Tibial nerve (tissue), 4 donors: ENCODE data around the gene CENPF. TPM values are rescaled to one million over a fixed set of nuclear protein-coding genes. Genes with fewer than 3 reads are reported as not detected.
"Not testable (repeated sequence)": the region's sequence is repeated elsewhere in the genome, so short reads cannot be mapped to it uniquely, and the experiment has no call there.

Experiments used
- DNase-seq, 2 donors: peaks; one replicate each; pipeline ENCODE4 v3.0.0-alpha.2; 2019; ENCODE audit warnings: low spot score in 2 of 2
- H3K27ac ChIP-seq, 4 donors: fragments of 200-600 bp; sonication (generic) in 3 of 4; one replicate each; pipeline ENCODE4 v1.5.1; 2017 to 2019; ENCODE audit warnings: mild to moderate bottlenecking in 1 of 4
- H3K27me3 ChIP-seq, 2 donors: fragments of 200-600 bp; sonication (generic) in 1 of 2; one replicate each; pipeline versions ENCODE4 v1.5.1 to v1.6.0; 2017 to 2019
- H3K36me3 ChIP-seq, 3 donors: fragments of 200-600 bp; sonication (generic); one replicate each; pipeline ENCODE4 v1.5.1; 2018 to 2019
- H3K4me1 ChIP-seq, 4 donors: fragments of 200-600 bp; sonication (generic) in 3 of 4; one replicate each; pipeline ENCODE4 v1.5.1; 2017 to 2019
- H3K4me3 ChIP-seq, 4 donors: fragments of 200-600 bp; sonication (generic) in 3 of 4; one replicate each; pipeline ENCODE4 v1.5.1; 2017 to 2019; ENCODE audit warnings: mild to moderate bottlenecking in 1 of 4, moderate library complexity in 1 of 4
- H3K9me3 ChIP-seq, 4 donors: fragments of 200-600 bp; sonication (generic) in 3 of 4; one replicate each; pipeline ENCODE4 v1.5.1; 2017 to 2019
- CTCF ChIP-seq, 5 experiments: fragments of 200-600 bp in 3 of 5; fragments of 450-650 bp in 2 of 5; sonication (generic) in 3 of 5; IDR thresholded peaks; one replicate each; pipeline ENCODE4 v1.5.1; 2016 to 2019; ENCODE audit warnings: antibody characterized with exemption in 5 of 5, mild to moderate bottlenecking in 3 of 5, moderate library complexity in 2 of 5
- EP300 ChIP-seq, 2 donors: sonication (generic); formaldehyde crosslinking; IDR thresholded peaks; one replicate each; pipeline ENCODE4 v1.6.1; 2017; ENCODE audit warnings: antibody characterized with exemption in 2 of 2, mild to moderate bottlenecking in 1 of 2
- POLR2A ChIP-seq, 2 donors: fragments of 450-650 bp; IDR thresholded peaks; one replicate each; pipeline ENCODE4 v1.6.1; 2017; ENCODE audit warnings: antibody characterized with exemption in 2 of 2, mild to moderate bottlenecking in 2 of 2, moderate library complexity in 2 of 2
- WGBS, 2 donors: methylation state at CpG; one replicate each; pipeline ENCODE4 v1.1.5; 2018; 5-methylcytosine and 5-hydroxymethylcytosine counted together
- total RNA-seq, 4 donors: library from RNA; depleted of rRNA; stranded (reverse); fragments of >200 nt; gene quantifications; one replicate each; pipeline ENCODE4 v1.1.0, GENCODE V29; 2016

CENPF gene
- total RNA-seq, 4 donors from 2014 or later: 0.84 to 4.4 (median 1.1) TPM

DNA sequence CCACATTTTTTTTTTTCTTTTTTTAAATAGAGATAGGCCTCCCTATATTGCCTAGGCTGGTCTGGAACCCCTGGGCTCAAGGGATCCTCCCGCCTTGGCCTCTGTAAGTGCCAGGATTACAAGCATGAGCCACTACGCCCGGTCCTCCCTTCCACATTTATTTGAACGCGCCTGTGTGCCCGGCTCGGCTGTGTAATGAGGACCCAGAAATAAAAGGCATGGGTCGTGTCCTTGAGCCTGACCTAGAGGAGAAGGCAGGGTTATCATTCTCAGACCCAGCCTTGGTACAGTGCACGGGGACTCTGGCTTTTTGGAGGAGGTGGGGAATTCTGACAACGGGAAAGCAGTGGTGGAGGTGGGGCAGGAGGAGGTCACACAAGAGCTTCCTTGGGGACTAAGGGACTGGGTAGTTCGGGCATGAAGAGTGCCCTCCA is 841 bp downstream of the CENPF start:
- H3K36me3 ChIP-seq: no peaks in the 10 kb centered on the region
- no peaks in the 10 kb centered on the region for H3K9me3 ChIP-seq
- H3K27me3 ChIP-seq: no peaks in the 10 kb centered on the region
- peak overlapping the region in 2 of 4 donors; percentile 76 to 92 for H3K4me3 ChIP-seq
- DNase-seq: no peak
- TF ChIP-seq CTCF (IDR thresholded peaks at IDR 0.05) (no peak), EP300 (IDR thresholded peaks at IDR 0.05) (no peak), POLR2A (IDR thresholded peaks at IDR 0.05) (no peak)
- H3K27ac ChIP-seq: no peak overlapping the region
- H3K4me1 ChIP-seq: peaks cover 0 to 20% (median 0%) of the 10 kb centered on the region in 4 donors
- 1% methylated on average over 11 of the region's 11 CpGs for WGBS, 2 donors

DNA sequence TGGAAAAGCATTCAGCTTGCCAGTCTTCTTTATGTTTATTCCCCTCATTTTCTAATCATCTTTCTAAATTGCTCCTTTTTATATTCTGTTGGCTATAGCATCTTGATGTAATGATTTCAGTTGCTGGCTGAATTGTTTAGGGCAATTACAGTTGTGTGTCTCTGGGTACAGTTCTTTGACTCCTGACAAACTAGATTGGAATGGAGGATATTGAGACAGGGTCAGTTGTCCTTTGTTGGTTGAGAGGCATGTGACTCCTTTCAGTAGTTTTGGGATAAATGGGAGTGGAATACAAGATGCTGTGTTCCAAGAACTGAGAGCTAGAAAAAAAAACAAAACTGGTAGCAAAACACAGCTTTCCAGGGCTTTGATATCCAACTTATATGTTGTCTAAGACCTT is 1.5 kb downstream of the CENPF start:
- no peak for DNase-seq
- H3K4me1 ChIP-seq: peaks cover 0 to 20% (median 0%) of the 10 kb centered on the region in 4 donors

DNA sequence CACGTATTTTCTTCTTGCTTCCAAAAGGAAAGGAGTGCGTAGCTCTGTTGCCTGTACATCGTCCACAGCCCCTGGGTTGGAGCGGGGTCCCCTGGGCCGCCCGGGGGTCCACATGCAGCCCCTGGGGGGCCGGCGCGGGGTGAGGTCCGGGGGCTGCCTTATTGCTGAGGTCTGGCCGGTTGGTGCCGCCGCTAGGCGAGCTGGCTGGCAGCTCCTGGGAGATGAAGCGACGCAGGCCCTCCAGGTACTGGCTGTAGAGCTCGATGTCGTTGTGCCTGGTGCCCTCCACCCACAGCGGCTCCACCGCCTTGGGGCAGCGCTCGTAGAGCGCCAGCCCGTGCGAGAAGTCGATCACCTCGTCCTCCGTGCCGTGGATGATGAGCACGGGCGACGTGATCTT is 2.5 kb downstream of the CENPF start:
- H3K27me3 ChIP-seq, H3K36me3 ChIP-seq, H3K9me3 ChIP-seq, DNase-seq, H3K4me3 ChIP-seq, H3K27ac ChIP-seq: not testable (repeated sequence)
- peaks cover 0 to 20% (median 0%) of the 10 kb centered on the region in 4 donors for H3K4me1 ChIP-seq
- WGBS, 2 donors: 95 to 97% methylated on average over 32 of the region's 32 CpGs

More for the DNA sequence above, 1.5 kb downstream of the CENPF start:
- no peaks in the 10 kb centered on the region for H3K9me3 ChIP-seq
- H3K4me3 ChIP-seq: no peak overlapping the region
- H3K27ac ChIP-seq: no peak overlapping the region
- no peaks in the 10 kb centered on the region for H3K36me3 ChIP-seq
- no peak for TF ChIP-seq POLR2A (IDR thresholded peaks at IDR 0.05)
- no peak for TF ChIP-seq CTCF (IDR thresholded peaks at IDR 0.05)
- no peak for TF ChIP-seq EP300 (IDR thresholded peaks at IDR 0.05)
- no peaks in the 10 kb centered on the region for H3K27me3 ChIP-seq

- not testable (repeated sequence) for H3K27me3 ChIP-seq, H3K36me3 ChIP-seq, H3K4me3 ChIP-seq, H3K27ac ChIP-seq, H3K9me3 ChIP-seq, DNase-seq
- H3K4me1 ChIP-seq: peaks cover 0 to 20% (median 0%) of the 10 kb centered on the region in 4 donors
- WGBS, 2 donors: 95 to 96% methylated on average over 37 to 39 of the region's 63 CpGs
Observed at GRCh38 chr1:214605933-214606925, 3.2 kb downstream of the CENPF start.

DNA sequence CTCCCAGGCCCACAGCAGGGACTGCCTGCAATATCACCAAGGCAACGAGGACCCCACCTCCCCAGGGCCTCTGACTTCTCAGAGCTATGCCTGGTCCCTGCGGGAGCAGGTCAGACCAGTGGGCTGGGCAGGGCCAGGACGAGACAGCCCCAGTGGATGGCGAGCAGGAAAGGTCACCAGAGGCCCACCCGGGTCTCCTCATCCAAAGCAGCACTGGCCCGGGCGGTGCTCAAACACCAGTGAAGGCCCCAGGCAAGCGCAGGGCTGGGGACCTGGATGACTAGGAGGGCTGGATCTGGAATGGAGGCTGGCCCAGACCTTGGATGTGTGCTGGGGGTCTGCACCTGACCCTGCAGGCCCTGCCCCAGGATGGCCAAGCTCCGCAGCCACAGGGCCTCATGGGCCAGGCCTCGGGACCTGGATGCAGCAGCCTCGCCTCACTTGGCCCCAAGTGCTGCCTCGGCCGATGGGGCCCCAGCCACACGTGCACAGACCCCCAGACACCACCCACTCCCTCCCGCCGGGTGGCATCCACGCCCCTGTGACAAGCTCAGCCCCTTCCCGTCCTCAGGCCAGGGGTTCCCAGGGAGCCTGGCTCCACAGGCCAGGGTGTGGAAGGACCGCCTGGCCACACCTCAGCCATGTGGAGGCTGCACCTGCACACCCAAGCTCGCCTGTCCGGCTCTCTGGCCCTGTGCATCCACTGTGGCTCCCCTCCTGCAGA is 4.7 kb downstream of the CENPF start:
- not testable (repeated sequence) for DNase-seq

GRCh38 chr1:214608216-214608783 is 5.3 kb downstream of the CENPF start:
- H3K4me1 ChIP-seq: peaks cover 0 to 12% (median 0%) of the 10 kb centered on the region in 4 donors
- not testable (repeated sequence) for H3K9me3 ChIP-seq, H3K27me3 ChIP-seq, H3K36me3 ChIP-seq, H3K4me3 ChIP-seq, DNase-seq, H3K27ac ChIP-seq
- 95 to 99% methylated on average over 29 to 33 of the region's 45 CpGs for WGBS, 2 donors

More for the DNA sequence above, 4.7 kb downstream of the CENPF start:
- not testable (repeated sequence) for H3K9me3 ChIP-seq, H3K27ac ChIP-seq, H3K4me3 ChIP-seq, H3K36me3 ChIP-seq, H3K27me3 ChIP-seq
- H3K4me1 ChIP-seq: peaks cover 0 to 14% (median 0%) of the 10 kb centered on the region in 4 donors
- 93 to 100% methylated on average over 5 to 8 of the region's 21 CpGs for WGBS, 2 donors

DNA sequence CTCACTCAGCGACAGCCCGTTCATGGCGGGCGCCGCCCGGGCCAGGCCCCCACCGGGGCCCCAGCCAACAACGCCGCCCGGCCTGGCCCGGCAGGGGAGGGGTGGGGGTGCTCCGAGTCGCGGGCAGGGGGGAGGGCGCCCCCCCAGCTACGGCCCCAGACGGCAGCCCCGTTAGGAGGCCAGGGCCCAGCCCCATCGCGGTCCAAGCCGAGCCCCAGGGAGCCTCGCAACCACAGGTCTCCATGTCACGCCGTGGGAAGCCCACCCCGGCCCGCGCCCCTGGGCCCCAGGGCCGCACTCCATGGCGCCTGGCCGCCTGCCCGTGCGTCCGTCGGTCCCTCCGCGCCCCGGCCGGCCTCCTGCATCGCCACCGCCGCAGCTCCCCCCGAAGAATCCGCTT is 5.8 kb downstream of the CENPF start:
- H3K36me3 ChIP-seq, H3K4me1 ChIP-seq, H3K27me3 ChIP-seq, DNase-seq, H3K4me3 ChIP-seq, H3K27ac ChIP-seq, H3K9me3 ChIP-seq: not testable (repeated sequence)
- WGBS, 2 donors: 98 to 99% methylated on average over 23 to 41 of the region's 43 CpGs
